NCI-H345 treated with DMSO at 0.1 percent for 48 hours (cell line): ENCODE data around the gene TBL3.

ENCODE experiments used
- DNase-seq: peaks from one replicate; lab custom pipeline; 2025; ENCODE audit not compliant: unreplicated experiment; lab: John Stamatoyannopoulos, UW

TBL3 gene

DNA sequence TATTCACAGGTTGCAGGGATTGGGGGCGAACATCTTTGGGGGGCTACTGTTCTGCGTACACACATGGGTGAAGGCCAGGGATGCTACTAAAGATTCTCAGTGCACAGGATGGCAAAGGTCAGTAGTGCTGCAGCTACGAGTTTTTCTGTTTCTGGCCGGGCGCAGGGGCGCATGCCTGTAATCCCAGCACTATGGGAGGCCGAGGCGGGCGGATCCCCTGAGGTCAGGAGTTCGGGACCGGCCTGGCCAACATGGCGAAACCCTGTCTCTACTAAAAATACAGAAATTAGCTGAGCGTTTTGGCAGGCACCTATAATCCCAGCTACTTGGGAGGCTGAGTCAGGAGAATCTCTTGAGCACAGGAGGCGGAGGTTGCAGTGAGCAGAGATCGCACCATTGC lies 41.7 kb downstream of the TBL3 start:
- no peak for DNase-seq

DNA sequence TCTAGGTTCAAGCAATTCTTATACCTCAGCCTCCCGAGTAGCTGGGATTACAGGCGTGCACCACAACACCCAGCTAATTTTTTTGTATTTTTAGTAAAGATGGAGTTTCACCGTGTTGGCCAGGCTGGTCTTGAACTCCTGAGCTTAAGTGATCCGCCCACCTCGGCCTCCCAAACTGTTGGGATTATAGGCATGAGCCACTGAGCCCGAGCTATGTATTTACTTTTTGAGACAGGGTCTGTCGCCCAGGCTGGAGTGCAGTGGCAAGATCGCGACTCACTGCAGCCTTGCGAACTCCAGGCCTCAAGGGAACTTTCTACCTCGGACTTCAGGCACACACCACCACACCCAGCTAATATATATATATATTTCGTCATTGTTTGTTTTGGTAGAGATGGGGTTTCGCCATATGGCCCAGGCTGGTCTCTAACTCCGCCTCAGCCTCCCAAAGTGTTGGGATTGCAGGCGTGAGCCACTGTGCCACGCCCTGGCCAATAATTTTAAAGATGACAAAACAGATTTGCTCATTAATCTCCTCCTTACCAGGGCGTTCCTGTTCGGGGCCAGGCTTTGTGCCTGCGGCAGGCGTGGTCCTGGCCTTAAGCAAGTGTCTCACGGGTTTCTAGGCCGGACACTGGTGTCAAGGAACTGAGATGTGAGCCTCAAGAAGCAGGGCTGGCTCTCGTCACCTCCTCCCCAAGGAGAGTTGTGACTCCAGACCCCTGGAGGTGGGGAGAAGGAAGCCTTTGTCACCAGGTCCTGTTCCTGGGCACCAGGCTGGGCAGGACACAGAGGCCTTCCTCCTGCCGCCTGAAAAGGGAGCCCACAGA lies 43.5 kb downstream of the TBL3 start:
- no peak for DNase-seq

DNA sequence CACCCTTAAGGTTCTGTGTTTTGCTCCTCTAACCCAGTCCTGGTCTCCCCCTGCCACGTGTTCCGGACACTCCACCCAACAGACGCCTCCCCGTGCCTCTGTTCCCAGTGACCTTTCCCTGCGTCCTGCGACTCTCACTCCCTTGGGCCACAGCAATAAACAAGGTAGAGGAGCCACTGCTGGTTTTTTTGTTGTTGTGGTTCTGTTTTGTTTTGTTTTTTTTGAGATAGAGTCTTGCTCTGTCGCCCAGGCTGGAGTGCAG lies 44.0 kb downstream of the TBL3 start:
- no peak for DNase-seq

DNA sequence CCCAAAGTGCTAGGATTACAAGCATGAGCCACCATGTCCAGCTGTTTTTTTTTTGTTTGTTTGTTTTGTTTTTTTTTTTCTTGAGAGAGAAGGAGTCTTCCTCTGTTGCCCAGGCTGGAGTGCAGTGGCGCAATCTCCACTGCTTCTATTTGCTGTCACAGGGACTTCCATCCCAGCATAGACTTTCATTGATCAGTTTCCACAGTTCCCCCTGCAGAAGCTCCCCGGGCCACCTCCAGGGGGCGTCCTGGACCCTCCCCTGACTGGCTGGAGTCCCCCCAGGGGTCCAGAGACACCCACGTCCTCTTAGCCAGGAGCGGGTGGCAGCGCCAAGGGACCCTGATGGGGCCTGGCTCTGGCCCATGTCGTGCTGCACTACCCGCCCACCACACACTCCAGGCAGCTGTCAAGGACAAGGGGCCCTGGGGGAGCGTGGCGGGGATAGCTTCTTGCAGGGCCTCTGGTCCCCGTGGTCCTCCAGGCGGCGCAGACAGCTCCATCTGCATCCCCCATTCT lies 44.6 kb downstream of the TBL3 start:
- no peak for DNase-seq

DNA sequence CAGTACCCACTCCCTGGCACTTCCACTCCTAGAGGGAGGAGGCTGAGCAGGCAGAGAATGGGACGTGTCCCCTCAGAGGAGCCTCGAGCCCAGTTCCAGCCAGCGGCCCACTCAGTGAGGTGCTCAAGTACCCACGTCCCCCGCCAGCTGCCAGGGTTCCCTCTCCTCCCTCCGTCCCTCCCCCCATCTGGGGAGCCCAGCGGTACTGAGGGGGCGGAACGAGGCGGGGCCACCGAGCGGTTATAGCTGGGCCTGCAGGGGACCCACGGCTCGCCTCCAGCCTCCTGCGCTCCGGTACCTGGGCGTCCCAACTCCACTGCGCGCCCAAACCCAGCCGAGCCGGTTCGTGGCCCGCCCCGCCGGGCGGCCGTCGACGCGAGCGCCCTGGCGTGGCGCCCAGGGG lies 47.7 kb downstream of the TBL3 start, which contains the start of gene NPW:
TSS of gene NPW (plus strand) at position 268 of the 403 bp plus-strand sequence.
- DNase-seq, result no peak

DNA sequence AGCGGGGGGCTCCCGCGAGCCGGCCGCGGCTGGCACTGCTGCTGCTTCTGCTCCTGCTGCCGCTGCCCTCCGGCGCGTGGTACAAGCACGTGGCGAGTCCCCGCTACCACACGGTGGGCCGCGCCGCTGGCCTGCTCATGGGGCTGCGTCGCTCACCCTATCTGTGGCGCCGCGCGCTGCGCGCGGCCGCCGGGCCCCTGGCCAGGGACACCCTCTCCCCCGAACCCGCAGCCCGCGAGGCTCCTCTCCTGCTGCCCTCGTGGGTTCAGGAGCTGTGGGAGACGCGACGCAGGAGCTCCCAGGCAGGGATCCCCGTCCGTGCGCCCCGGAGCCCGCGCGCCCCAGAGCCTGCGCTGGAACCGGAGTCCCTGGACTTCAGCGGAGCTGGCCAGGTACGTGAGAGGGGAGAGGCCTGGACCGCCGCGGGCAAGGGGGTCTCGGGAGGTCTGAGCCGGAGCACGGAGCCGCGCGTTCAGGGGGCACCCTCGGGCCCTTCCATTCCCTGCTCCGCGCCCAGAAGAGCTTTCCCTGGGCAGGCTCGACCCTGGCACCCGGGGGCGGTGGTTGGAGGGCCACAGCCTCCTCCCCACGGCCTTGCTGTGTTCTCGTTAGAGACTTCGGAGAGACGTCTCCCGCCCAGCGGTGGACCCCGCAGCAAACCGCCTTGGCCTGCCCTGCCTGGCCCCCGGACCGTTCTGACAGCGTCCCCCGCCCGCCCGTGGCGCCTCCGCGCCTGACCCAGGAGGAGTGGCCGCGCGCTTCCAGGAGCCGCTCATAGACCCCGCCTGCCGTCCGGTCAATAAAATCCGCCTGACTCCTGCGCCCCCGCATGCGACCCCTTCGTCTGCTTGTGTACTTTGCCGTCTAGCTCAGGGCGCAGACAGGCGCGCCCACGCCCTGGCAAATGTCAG lies 48.3 kb downstream of the TBL3 start:
- no peak for DNase-seq

DNA sequence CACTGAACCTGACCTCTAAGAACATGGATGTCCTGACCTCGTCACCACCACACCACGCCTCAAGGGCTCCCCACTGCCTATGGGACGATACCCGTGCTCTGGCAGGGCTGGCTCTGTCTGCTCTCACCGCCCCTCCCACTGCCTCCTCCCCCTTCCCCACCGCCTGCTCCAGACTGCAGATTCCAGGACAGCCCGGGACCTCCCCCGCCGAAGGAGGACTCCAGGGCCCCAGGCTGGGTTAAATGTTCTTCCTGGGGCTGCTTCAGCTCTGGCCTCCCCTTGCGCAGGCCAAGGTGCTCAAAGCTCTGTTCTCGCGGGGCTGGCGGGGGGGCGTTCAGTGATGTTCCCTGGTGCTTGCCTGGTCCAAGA lies 50.9 kb downstream of the TBL3 start:
- no peak for DNase-seq

DNA sequence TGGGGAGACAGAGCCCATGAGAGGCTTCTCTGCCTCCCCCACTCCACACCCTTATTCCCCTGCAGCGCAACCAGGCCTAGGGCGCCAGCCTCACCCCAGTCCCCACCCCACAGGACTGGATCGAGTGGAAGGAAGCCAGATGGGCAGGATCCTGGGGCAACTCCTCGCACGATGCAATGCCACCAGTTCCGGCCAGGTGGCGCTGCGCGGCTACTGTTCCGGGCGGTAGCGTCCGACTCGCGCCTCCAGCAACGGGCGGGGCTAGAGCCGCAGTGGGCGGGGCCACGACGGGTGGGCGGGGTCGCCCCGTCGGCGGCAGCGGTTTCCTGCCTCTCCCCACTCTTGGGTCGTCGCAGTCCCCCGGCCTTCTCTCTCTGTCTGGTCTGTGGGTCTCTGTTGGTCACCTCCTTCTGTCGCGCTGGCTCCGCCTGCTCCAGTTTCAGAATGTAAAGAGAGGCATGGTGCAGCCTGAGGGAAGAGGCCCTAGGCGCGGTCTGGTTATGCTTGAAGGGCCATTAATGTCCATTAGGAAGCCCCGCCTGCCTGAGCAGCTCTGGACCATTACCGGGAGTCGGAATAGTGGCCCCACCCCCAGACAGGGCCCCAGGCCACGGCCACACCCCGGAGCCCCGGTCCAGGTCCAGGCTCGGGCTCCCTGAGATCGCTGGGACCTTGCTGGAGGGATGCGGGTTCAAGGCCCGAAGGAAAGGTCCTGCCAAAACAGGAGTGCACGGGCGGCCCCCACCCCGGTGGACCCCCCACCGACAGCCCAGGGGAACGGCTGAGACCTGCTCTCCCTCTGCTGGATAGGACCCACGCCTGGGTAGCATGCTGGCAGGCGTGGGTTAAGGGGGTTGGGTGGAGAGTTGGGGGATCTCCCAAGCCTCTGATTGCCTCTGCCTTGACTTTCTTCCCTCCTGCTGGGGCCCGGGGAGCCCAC lies 51.5 kb downstream of the TBL3 start:
- DNase-seq, result peak; percentile 85

DNA sequence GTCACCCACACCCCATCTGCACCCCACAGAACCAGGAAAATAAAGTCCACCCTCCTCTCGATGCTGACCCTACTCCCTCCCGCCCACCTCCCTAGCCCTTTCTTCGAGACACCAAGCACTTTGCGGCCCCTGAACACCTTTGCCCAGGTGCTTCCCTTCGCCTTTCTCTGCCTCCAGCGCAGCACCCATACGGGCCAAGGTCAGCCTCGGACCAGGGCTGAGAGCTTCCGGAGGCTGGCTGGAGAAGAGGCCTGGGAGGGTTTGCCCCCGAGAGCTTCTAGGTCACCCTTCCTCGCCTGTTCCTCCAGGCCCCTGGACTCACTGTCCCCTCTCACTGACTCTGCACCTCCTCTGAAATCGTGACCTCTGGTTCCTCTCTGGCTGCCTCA lies 52.2 kb downstream of the TBL3 start:
- no peak for DNase-seq

DNA sequence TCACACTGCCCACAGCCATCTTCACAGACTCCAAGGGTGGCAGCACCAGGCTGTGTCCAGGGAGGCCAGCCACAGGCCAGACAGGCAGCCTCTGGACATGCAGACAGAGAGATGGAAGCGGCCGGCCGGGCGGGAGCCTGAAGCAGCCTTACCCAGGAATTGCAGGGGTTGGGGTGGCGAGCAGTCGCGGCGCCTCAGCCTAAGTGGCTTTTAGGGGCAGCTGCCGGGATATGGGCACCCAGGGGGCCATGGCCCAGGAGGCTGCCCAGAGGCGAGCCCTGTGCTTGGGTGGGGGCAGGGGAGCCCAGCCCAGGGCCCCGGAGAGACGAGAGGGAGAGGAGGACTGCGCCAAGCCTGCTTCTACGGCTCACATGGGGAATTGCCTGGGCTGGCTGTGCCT lies 53.4 kb downstream of the TBL3 start:
- DNase-seq, result no peak

DNA sequence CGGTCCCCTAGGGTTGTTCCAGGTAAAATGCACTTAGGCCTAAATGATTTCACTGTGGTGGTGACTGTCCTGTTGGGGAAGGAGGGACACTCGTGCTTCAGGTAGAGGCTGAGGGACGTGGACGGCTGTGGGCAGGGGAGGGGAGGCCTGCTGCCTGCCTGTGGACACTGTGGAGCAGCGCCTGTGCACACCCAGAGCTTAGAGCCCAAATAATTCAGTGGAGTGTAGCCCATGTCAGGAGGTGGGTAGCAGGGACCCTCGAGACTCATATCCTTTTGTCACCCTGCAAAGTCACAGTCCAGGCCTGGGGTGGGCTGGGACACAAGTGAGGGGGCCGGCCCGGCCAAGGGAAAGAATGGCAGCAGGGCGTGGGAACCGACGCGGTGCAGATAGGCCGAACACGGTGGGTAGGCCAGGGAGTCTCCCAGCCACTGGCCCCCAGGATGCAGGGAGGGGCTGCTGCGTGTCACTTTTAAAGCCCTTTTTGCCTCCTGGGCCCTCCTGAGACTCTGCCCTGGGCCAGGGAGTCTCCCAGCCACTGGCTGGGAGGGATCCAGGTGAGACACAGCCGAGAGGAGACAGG lies 54.1 kb downstream of the TBL3 start:
- no peak for DNase-seq

DNA sequence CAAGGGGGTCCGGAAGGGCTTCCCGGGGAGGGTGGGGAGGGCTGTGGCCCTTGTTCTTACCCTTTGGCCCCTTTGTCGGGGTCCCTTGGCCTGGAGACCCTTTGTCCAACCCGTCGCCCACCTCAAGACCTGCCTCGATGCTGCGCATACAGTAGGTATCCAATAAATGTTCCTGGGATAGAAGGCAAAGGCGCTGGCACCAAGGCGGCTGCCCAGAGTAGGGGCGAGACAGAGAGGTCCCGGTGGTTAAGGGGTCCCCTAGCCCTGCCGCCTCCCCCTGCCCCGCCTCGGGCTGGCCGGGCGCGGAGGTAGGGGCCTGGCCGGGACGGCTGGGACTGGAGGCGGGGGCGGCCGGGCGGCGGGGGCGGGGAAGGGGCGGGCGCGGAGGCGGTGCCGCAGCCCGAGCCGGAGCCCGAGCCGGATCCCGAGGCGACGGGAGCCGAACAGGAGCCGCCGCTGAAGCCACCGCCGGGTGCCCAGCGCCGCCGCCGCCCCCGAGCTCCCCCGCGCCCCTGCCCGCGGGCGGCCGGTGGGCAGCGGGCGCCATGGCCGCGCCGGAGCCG lies 54.7 kb downstream of the TBL3 start, which contains the start of gene NHERF2:
TSS of gene NHERF2 (plus strand) at position 442 of the 563 bp plus-strand sequence. CDS start at position 546, 104 bp downstream.
- DNase-seq, result no peak

DNA sequence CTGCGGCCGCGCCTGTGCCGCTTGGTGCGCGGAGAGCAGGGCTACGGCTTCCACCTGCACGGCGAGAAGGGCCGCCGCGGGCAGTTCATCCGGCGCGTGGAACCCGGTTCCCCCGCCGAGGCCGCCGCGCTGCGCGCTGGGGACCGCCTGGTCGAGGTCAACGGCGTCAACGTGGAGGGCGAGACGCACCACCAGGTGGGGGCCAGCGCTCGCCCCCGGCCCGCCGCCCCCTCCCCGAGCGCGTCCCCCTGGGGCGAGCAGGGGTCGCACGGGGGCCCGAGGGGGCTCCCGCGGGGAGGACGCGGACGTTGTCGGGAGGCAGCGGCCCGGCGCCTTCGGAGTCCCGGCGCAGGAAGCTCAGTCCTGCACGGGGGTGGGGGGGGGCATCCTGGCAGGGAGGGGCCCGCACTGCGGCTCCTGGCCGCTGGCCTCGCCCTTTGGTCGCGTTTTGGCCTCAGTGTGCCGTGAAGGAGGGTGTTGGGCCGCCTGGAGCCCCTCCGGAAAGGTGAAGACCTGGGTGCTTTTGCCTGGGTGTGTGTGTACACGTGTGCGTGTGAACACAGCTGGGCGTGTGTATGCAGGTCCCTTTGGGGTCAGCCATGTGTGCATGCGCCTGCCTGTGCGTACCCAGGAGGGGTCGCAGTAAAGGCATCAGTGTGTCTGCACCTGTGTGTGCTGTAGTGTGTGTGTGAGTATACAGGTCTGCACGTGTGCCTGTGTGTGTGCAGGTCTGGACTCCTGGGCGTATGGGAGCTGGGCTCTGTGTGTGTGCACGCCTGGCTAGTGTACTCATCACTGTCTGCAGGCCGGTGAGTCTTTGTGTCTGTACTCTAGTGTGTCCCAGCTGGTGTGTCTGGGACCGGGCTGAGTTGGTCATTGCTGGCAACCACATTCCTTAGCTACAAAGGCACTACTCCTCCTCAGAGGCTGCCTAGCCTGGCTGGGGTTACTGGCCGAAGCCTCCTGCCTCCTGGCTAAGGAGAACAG lies 55.5 kb downstream of the TBL3 start:
- DNase-seq, result no peak

DNA sequence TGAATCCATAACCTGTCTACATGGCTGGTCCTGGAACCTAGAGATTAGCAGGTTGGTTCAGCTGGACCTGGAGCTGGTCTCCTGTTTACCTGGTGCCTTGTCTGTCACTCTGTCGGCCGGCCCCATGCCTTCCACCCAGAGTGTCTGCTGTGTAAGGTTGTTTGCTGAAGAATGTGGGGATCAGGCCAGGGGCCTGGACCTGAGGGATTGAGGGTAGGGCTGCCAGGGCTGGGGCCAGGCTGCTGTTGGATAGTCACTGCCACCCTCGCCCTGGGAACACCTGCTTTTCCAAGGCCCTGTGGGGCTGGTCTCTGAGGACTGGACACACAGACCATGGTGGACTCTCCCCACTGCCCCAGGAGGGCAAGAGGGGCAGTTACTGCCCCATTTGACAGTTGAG lies 56.3 kb downstream of the TBL3 start:
- DNase-seq, result no peak

DNA sequence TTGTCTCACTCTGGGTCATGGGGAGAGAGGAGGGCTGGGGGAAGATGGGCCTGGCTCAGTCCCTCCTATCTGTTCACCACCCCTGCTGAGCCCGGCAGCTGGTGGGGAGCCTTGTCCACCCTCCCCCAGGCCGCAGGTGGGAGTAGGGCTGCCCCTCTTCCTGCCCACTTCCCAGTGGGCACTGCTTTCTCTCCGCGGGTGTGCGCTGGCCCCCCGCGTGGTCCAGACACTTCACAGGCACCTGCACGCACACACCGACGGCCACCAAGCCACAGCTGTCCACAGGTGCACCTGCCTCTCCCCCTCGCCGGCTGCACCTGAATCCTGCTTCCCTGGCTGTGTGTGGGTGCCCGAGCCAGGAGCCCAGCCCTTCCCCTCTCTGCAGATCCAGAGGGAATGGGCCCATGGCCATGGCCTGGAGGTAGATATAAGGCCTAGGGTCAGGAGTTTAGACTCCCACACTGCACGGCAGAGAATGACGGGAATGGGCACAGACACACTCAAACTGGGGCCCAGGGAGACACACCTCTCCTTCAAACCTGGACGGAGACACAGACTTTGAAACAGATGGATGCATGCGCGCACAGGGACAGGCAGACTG lies 56.9 kb downstream of the TBL3 start:
- peak; percentile 54 for DNase-seq

DNA sequence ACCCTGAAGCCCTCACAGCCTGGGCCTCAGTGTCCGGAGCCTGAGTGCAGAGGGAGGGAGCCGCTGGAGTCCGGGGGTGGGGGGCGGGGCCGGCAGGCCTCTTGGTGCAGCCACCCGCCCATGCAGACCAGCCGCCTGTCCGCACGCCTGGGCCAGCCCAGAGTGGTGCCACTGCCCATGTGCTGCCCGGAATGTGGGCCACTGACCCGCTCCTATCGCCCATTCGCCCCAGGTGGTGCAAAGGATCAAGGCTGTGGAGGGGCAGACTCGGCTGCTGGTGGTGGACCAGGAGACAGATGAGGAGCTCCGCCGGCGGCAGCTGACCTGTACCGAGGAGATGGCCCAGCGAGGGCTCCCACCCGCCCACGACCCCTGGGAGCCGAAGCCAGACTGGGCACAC lies 57.5 kb downstream of the TBL3 start:
- no peak for DNase-seq

DNA sequence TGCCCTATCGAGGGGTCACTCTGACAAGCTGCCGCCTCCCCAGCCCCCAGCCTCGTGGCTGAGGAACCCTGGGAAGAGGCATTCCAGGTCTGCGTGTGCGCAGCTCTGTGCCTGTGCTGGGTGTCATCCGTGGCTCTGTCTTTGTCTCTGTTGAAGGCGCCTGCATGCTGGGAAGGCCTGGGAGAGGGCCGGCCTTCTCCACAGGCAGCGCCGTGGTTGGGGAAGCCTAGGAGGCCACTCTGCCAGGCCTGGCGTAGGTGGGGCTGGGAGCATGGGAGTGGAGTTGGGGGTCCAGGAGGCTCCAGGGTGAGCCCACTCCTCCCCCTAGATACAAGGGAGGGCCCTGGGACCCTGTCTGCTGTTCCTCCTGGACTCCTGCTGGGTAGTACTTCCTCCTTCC lies 58.2 kb downstream of the TBL3 start:
- no peak for DNase-seq

DNA sequence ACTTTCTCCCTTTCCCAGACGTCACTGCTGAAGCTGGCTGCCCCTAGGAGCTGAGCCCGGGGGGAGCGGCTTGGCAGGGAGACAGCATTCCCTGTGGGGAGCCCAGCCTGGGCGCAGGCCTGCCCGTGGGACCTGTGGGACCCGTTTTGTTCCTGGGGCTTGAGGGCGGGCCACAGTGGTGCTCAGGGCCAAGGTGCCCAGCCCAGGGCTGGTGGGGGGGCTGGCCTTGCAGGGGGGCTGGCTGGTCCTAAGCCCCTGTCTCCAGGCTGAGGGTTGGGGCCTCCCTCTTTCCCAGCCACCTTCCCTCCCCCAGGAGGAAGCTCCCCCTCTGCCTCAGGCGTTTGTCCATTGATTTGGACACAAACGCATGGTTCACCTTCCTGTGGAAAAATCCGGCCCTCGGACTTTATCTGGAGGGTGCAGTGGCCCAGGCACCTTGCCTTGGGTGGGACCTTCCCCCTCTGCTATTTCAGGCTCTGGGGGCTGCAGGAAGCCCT lies 59.3 kb downstream of the TBL3 start:
- no peak for DNase-seq
